Activated CD8-positive, alpha-beta T cell treated with anti-CD3 and anti-CD28 coated beads for 36 hours (primary cell): Measurements from ENCODE around the gene ATP5F1A. TPM values are rescaled to one million over a fixed set of nuclear protein-coding genes. Genes with fewer than 3 reads are reported as not detected.

Source experiments
- ATAC-seq: fragments of 200-7000 bp; cut with Tn5 transposase; one replicate; pipeline ENCODE4 v1.10.0; 2021; ENCODE audit warnings: mild to moderate bottlenecking, moderate library complexity
- CTCF ChIA-PET: fragments of 350-600 bp; sonication (Branson Sonifier 250); formaldehyde crosslinking; loops from one replicate; lab custom pipeline; 2021; ENCODE audit warnings: antibody characterized with exemption; lab: Charles Lee
- POLR2A ChIA-PET: fragments of 350-600 bp; sonication (Branson Sonifier 250); formaldehyde crosslinking; loops from one replicate; lab custom pipeline; 2021; ENCODE audit warnings: antibody characterized with exemption; lab: Charles Lee
- DNase-seq: peaks from one replicate; pipeline ENCODE4 v3.0.0-alpha.2; 2020
- H3K27ac Mint-ChIP-seq: one replicate; pipeline ENCODE4 v1.8.0; 2021; ENCODE audit warnings: mild to moderate bottlenecking, mixed read lengths
- H3K27me3 Mint-ChIP-seq: one replicate; pipeline ENCODE4 v1.8.0; 2021; ENCODE audit warnings: mixed read lengths
- H3K36me3 Mint-ChIP-seq: one replicate; pipeline ENCODE4 v1.8.0; 2021; ENCODE audit warnings: low read depth, mixed read lengths
- H3K4me1 Mint-ChIP-seq: one replicate; pipeline ENCODE4 v1.8.0; 2021; ENCODE audit warnings: low read depth, mixed read lengths
- H3K4me3 Mint-ChIP-seq: one replicate; pipeline ENCODE4 v1.8.0; 2021; ENCODE audit warnings: mild to moderate bottlenecking, moderate library complexity, mixed read lengths
- H3K9me3 Mint-ChIP-seq: one replicate; pipeline ENCODE4 v1.8.0; 2021; ENCODE audit warnings: mixed read lengths
- CTCF ChIP-seq: fragments of 200-600 bp; IDR thresholded peaks from one replicate; pipeline ENCODE4 v1.8.0; 2022; ENCODE audit warnings: antibody characterized with exemption, mild to moderate bottlenecking
- intact Hi-C: fragments of 100-400 bp; cut with micrococcal nuclease; formaldehyde crosslinking; loops from one replicate; pipeline ENCODE4 v1.10.0; 2022
- total RNA-seq, 2 experiments: library from RNA; stranded (reverse); gene quantifications; one replicate each; pipeline ENCODE4 v1.2.3, GENCODE V29; 2021

Gene ATP5F1A
- total RNA-seq, 2 experiments from 2014 or later: 476 to 489 TPM

DNA sequence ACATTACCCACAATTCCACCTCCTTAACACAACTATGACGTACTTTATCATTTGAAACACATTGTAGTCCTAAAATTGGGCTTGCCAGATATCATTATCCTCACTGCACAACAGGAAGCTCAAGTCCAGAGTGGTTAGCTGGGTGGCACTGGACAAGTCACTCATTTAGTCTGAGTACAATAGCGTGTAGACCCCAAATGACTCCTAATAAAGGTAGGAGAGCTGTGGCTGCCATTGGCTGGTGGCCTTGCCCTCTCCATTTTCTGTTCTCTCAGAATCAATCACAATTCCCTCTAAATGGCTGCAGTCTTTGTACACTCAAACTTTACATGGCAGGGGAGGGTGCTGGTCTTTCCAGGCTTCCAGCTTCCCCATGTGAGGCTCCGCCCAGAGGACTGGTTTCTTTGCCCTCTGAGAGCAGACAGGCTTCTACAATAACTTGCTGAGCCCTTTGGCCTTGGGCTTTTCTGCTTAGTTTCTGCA is 37.7 kb downstream of the ATP5F1A start:
- Mint-ChIP-seq H3K4me3 (no peak overlapping the region), H3K9me3 (no peaks in the 10 kb centered on the region), H3K27me3 (no peaks in the 10 kb centered on the region), H3K36me3 (no peaks in the 10 kb centered on the region), H3K4me1 (peaks cover 29% of the 10 kb centered on the region), H3K27ac (no peak overlapping the region)
- ChIA-PET POLR2A (interaction anchor here (1.3 kb wide), 1 partner anchor 11 kb away, joined by 4 read pairs; no protein-coding TSS in a partner anchor), CTCF (interaction anchor here (2.5 kb wide), 1 partner anchor 13 kb away, joined by 15 read pairs; no protein-coding TSS in a partner anchor)
- no peak for DNase-seq
- ATAC-seq: no peak
- no peak for TF ChIP-seq CTCF
- intact Hi-C loops: no loop called here

DNA sequence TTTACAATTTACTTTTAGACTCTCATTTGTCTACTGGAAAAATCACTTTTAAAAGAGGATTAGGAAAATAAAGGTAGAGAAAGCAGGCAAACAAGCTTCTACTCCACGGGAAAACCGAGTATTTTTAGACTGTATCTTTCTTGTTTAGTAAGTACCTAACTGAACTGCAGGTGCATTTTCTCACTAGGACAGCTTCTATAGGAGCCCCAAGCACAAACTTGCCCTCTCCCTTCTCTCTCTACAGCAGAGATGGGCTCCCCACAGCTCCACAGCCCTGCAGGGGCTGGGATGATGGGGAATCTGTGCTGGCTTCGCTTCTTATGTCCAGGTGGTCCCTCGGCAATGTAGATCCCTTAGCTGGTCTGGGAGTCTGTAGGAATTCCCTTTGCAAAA is 42.3 kb downstream of the ATP5F1A start:
- no peaks in the 10 kb centered on the region for H3K36me3 Mint-ChIP-seq
- peaks cover 43% of the 10 kb centered on the region for H3K4me1 Mint-ChIP-seq
- POLR2A ChIA-PET: interaction anchor here (1.0 to 1.9 kb wide), 5 partner anchors 14 to 29 kb away, joined by 3 to 5 read pairs (median 4); no protein-coding TSS in a partner anchor
- ATAC-seq (peak; percentile 32), DNase-seq (no peak)
- no peaks in the 10 kb centered on the region for H3K9me3 Mint-ChIP-seq
- H3K27ac Mint-ChIP-seq: peak overlapping the region; percentile 47
- intact Hi-C loops: no loop called here
- peak overlapping the region; percentile 36 for H3K4me3 Mint-ChIP-seq
- no peak for TF ChIP-seq CTCF
- CTCF ChIA-PET: interaction anchor here (1.0 to 1.9 kb wide), 5 partner anchors 10 to 43 kb away, joined by 3 to 5 read pairs (median 4); no protein-coding TSS in a partner anchor
- no peaks in the 10 kb centered on the region for H3K27me3 Mint-ChIP-seq

GRCh38 chr18:46054956-46055837 is 42.9 kb downstream of the ATP5F1A start:
- H3K4me1 Mint-ChIP-seq: peaks cover 43% of the 10 kb centered on the region
- H3K9me3 Mint-ChIP-seq: no peaks in the 10 kb centered on the region
- DNase-seq (peak; percentile 35), ATAC-seq (peak; percentile 87)
- H3K27me3 Mint-ChIP-seq: no peaks in the 10 kb centered on the region
- H3K27ac Mint-ChIP-seq: peak overlapping the region; percentile 47
- peak overlapping the region; percentile 36 for H3K4me3 Mint-ChIP-seq
- intact Hi-C loops: no loop called here
- H3K36me3 Mint-ChIP-seq: no peaks in the 10 kb centered on the region
- no peak for TF ChIP-seq CTCF
- ChIA-PET CTCF (interaction anchor here (0.8 to 1.9 kb wide), 6 partner anchors 9 to 42 kb away, joined by 3 to 5 read pairs (median 4); no protein-coding TSS in a partner anchor), POLR2A (interaction anchor here (1.0 to 1.9 kb wide), 5 partner anchors 14 to 28 kb away, joined by 3 to 5 read pairs (median 4); no protein-coding TSS in a partner anchor)

GRCh38 chr18:46053368-46054095 is 44.6 kb downstream of the ATP5F1A start:
- ATAC-seq: no peak
- no peak overlapping the region for H3K4me3 Mint-ChIP-seq
- intact Hi-C loops: no loop called here
- H3K4me1 Mint-ChIP-seq: peaks cover 43% of the 10 kb centered on the region
- H3K27ac Mint-ChIP-seq: no peak overlapping the region
- ChIA-PET CTCF (interaction anchor here (1.0 to 1.5 kb wide), 2 partner anchors 19 to 79 kb away, joined by 3 to 4 read pairs; partner anchors contain the start of gene PSTPIP2), POLR2A (interaction anchor here (0.6 to 1.3 kb wide), 3 partner anchors 16 to 61 kb away, joined by 3 to 4 read pairs (median 4); no protein-coding TSS in a partner anchor)
- no peaks in the 10 kb centered on the region for H3K36me3 Mint-ChIP-seq
- DNase-seq: no peak
- no peaks in the 10 kb centered on the region for H3K27me3 Mint-ChIP-seq
- TF ChIP-seq CTCF: no peak
- H3K9me3 Mint-ChIP-seq: no peaks in the 10 kb centered on the region
